LNCAP (cell line): ENCODE results near the gene LRRC25.

Experiments
- CTCF ChIP-seq: fragments of 450-650 bp; IDR thresholded peaks from 2 replicates; pipeline ENCODE4 v1.5.1; 2017; ENCODE audit warnings: mild to moderate bottlenecking

LRRC25 gene

GRCh38 chr19:18419699-18420460, 22.5 kb upstream of the LRRC25 start:
- no peak; the same call in 1 of the 2 replicates for TF ChIP-seq CTCF

GRCh38 chr19:18419195-18419698, 21.8 kb upstream of the LRRC25 start, which contains the start of gene SSBP4:
Gene SSBP4 (plus strand): TSS chr19:18419398. CDS start chr19:18419649, 251 bp downstream.
- TF ChIP-seq CTCF = peak; percentile 61

- no peak for TF ChIP-seq CTCF
Observed at GRCh38 chr19:18418483-18419194, 21.2 kb upstream of the LRRC25 start.

GRCh38 chr19:18418029-18418482, 20.6 kb upstream of the LRRC25 start:
- no peak for TF ChIP-seq CTCF

- TF ChIP-seq CTCF = no peak
Observed at GRCh38 chr19:18417250-18418028, 20.0 kb upstream of the LRRC25 start.

GRCh38 chr19:18416778-18417249, 19.4 kb upstream of the LRRC25 start:
- no peak for TF ChIP-seq CTCF
